H9 (cell line): ENCODE results near the gene ESRRA. TPM values are rescaled to one million over a fixed set of nuclear protein-coding genes. Genes with fewer than 3 reads are reported as not detected.
A peak's percentile ranks its signal among the peaks of the same experiment; 100 is the strongest.

ENCODE experiments used
- DNase-seq: peaks from one replicate; pipeline ENCODE4 v3.0.0-alpha.2; 2017
- H2AFZ ChIP-seq: one replicate; pipeline ENCODE4 v1.6.1; 2013; ENCODE audit warnings: mild to moderate bottlenecking, low read length, control low read depth, moderate library complexity
- H2AK5ac ChIP-seq: 2 replicates; pipeline ENCODE4 v1.6.1; 2013; ENCODE audit warnings: low read length, control low read depth, mixed read lengths; ENCODE audit not compliant: insufficient read length
- H2BK120ac ChIP-seq: one replicate; pipeline ENCODE4 v1.6.1; 2013; ENCODE audit warnings: low read depth, mild to moderate bottlenecking, low read length, control low read depth, inconsistent platforms; ENCODE audit not compliant: poor library complexity, severe bottlenecking
- H2BK12ac ChIP-seq: 2 replicates; pipeline ENCODE4 v1.6.1; 2013; ENCODE audit warnings: low read length, control low read depth, mixed read lengths, low read depth; ENCODE audit not compliant: insufficient read length
- H2BK15ac ChIP-seq: 2 replicates; pipeline ENCODE4 v1.6.1; 2013; ENCODE audit warnings: low read depth, low read length, control low read depth
- H2BK20ac ChIP-seq: one replicate; pipeline ENCODE4 v1.6.1; 2013; ENCODE audit warnings: low read depth, mild to moderate bottlenecking, low read length, control low read depth, inconsistent platforms; ENCODE audit not compliant: poor library complexity, severe bottlenecking
- H2BK5ac ChIP-seq: 2 replicates; pipeline ENCODE4 v1.6.1; 2013; ENCODE audit warnings: low read length, control low read depth, mixed read lengths; ENCODE audit not compliant: insufficient read length
- H3K14ac ChIP-seq: 2 replicates; pipeline ENCODE4 v1.6.1; 2013; ENCODE audit warnings: low read length, control low read depth; ENCODE audit not compliant: insufficient read depth
- H3K18ac ChIP-seq: 2 replicates; pipeline ENCODE4 v1.6.1; 2013; ENCODE audit warnings: low read depth, mild to moderate bottlenecking, mixed read lengths, low read length, control low read depth; ENCODE audit not compliant: insufficient read length
- H3K23ac ChIP-seq: 2 replicates; pipeline ENCODE4 v1.6.1; 2013; ENCODE audit warnings: low read length, control low read depth, mixed read lengths, low read depth; ENCODE audit not compliant: insufficient read length
- H3K23me2 ChIP-seq: 2 replicates; pipeline ENCODE4 v1.6.1; 2013; ENCODE audit warnings: low read depth, mild to moderate bottlenecking, mixed read lengths, low read length, control low read depth; ENCODE audit not compliant: insufficient read length, poor library complexity, severe bottlenecking
- H3K27ac ChIP-seq: 2 replicates; pipeline ENCODE4 v1.5.1; 2013; ENCODE audit warnings: low read length, control low read depth, mixed read lengths, low read depth; ENCODE audit not compliant: insufficient read length
- H3K27me3 ChIP-seq: 2 replicates; pipeline ENCODE4 v1.6.1; 2013; ENCODE audit warnings: low read length, control low read depth, inconsistent platforms; ENCODE audit not compliant: insufficient read depth
- H3K4ac ChIP-seq: 2 replicates; pipeline ENCODE4 v1.6.1; 2013; ENCODE audit warnings: low read depth, mild to moderate bottlenecking, control low read depth, inconsistent platforms, low read length, moderate library complexity
- H3K4me1 ChIP-seq: 2 replicates; pipeline ENCODE4 v1.6.1; 2013; ENCODE audit warnings: low read length, control low read depth, inconsistent platforms; ENCODE audit not compliant: insufficient read depth
- H3K4me2 ChIP-seq: 2 replicates; pipeline ENCODE4 v1.6.1; 2013; ENCODE audit warnings: low read length, control low read depth, mixed read lengths; ENCODE audit not compliant: insufficient read length, insufficient read depth
- H3K56ac ChIP-seq: 2 replicates; pipeline ENCODE4 v1.6.1; 2013; ENCODE audit warnings: low read depth, mild to moderate bottlenecking, mixed read lengths, low read length, control low read depth; ENCODE audit not compliant: insufficient read length
- H3K79me1 ChIP-seq: 2 replicates; pipeline ENCODE4 v1.6.1; 2013; ENCODE audit warnings: low read depth, mild to moderate bottlenecking, moderate library complexity, low read length, control low read depth, inconsistent platforms; ENCODE audit not compliant: insufficient read depth, poor library complexity, severe bottlenecking
- H3K79me2 ChIP-seq: 2 replicates; pipeline ENCODE4 v1.6.1; 2013; ENCODE audit warnings: low read length, control low read depth, inconsistent platforms; ENCODE audit not compliant: insufficient read depth
- H3K9ac ChIP-seq: 2 replicates; pipeline ENCODE4 v1.6.1; 2013; ENCODE audit warnings: low read length, control low read depth, mixed read lengths; ENCODE audit not compliant: insufficient read length; ENCODE audit errors: extremely low read depth
- H3K9me3 ChIP-seq: one replicate; pipeline ENCODE4 v1.6.1; 2013; ENCODE audit warnings: low read depth, low read length, inconsistent platforms; ENCODE audit not compliant: control insufficient read depth
- H3T11ph ChIP-seq: one replicate; pipeline ENCODE4 v1.6.1; 2013; ENCODE audit warnings: mild to moderate bottlenecking, low read length, control low read depth, inconsistent platforms
- H4K20me1 ChIP-seq: one replicate; pipeline ENCODE4 v1.6.1; 2013; ENCODE audit not compliant: control insufficient read depth, insufficient read length, insufficient read depth
- H4K5ac ChIP-seq: 2 replicates; pipeline ENCODE4 v1.6.1; 2013; ENCODE audit warnings: low read depth, mild to moderate bottlenecking, mixed read lengths, low read length, control low read depth; ENCODE audit not compliant: insufficient read length
- H4K8ac ChIP-seq: replicated peaks from 2 replicates; pipeline ENCODE4 v1.6.1; 2013; ENCODE audit warnings: low read length, control low read depth, mixed read lengths, low read depth; ENCODE audit not compliant: insufficient read length
- H4K91ac ChIP-seq: 2 replicates; pipeline ENCODE4 v1.6.1; 2013; ENCODE audit warnings: low read depth, mild to moderate bottlenecking, moderate library complexity, mixed read lengths, low read length, control low read depth; ENCODE audit not compliant: insufficient read length
- H3K27ac Mint-ChIP-seq, 3 experiments: 2 replicates in 2 of 3; 3 replicates in 1 of 3; pipeline ENCODE4 v1.8.0; 2020 to 2021; ENCODE audit warnings: mixed read lengths in 3 of 3, mild to moderate bottlenecking in 1 of 3, moderate library complexity in 1 of 3
- H3K27me3 Mint-ChIP-seq: 2 replicates; pipeline ENCODE4 v1.8.0; 2021; ENCODE audit warnings: low read depth, mild to moderate bottlenecking, moderate library complexity, mixed read lengths
- H3K36me3 Mint-ChIP-seq, 3 experiments: 2 replicates in 2 of 3; 3 replicates in 1 of 3; pipeline ENCODE4 v1.8.0; 2020 to 2021; ENCODE audit warnings: low read depth in 3 of 3, mixed read lengths in 3 of 3; ENCODE audit not compliant: insufficient read depth in 1 of 3
- H3K4me1 Mint-ChIP-seq, 2 experiments: 2 replicates each; pipeline ENCODE4 v1.8.0; 2020; ENCODE audit warnings: mixed read lengths in 2 of 2
- H3K4me3 Mint-ChIP-seq, 2 experiments: 2 replicates in 1 of 2; 3 replicates in 1 of 2; pipeline ENCODE4 v1.8.0; 2020 to 2021; ENCODE audit warnings: mild to moderate bottlenecking in 2 of 2, mixed read lengths in 2 of 2, moderate library complexity in 1 of 2
- H3K9me3 Mint-ChIP-seq, 2 experiments: 2 replicates in 1 of 2; 3 replicates in 1 of 2; pipeline ENCODE4 v1.8.0; 2020; ENCODE audit warnings: mild to moderate bottlenecking in 2 of 2, mixed read lengths in 2 of 2, moderate library complexity in 1 of 2
- WGBS: extraction: QIAGEN DNeasy Blood & Tissue Kit; methylation state at CpG from one replicate; pipeline ENCODE4 v1.1.7; 2013; ENCODE audit warnings: missing lambda C conversion rate, low lambda C conversion rate, mixed read lengths; ENCODE audit not compliant: insufficient read length; ENCODE audit errors: extremely low coverage; 5-methylcytosine and 5-hydroxymethylcytosine counted together
- total RNA-seq: library from RNA; stranded (reverse); gene quantifications from 2 replicates; pipeline ENCODE4 v1.2.1, GENCODE V29; 2021
- TF ChIP-seq, protein P1 (sequence below): fragments of 200-600 bp; sonication (generic); conservative IDR thresholded peaks from 3 replicates; pipeline ENCODE4 v1.8.0; 2021; ENCODE audit warnings: antibody characterized with exemption, mild to moderate bottlenecking

The ESRRA gene
- total RNA-seq, 1 experiment from 2014 or later = 42.3 TPM

DNA sequence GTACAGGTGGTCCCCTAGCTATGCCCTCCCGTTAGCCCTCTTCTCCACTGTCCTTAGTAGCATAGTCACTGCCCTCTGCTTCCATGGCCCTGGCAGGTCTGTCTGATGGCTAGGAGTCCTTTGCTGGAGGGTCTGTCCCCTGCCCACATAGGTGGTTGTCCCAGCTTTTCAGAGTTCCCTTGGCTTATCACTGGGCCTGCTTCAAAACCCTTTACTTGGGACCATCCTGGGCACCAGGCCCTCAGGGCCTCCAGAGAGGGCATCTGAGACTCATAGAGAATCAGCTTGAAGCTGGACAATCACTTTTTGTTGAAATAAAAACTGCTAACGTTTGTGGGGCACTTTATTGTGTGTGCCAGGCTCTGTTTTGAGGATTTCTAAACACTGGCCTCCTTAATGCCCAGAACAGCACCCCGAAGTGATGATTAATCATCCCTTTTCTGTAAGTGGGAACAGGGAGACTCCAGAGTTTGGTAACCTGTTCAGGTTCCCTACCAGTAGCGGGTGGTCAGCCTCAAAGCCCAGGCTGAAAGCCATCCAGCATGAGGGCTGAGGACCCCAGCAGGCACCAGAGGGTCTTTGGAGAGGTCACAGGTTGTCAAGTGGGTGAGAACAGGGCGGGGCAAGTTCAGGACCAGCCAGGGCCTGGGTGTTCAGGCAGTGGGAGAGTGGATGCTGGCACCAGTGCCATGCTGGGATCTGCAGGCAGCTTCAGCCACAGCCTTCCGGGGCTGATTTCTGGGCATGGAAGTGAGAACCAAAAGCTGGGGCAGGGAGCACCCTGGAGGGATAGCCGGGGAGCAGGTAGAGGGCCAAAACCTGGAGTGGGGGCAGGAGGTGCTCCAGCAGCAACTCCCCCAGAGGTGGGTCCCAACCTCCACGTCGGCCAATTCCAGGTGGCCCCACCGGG, 14.7 kb upstream of the ESRRA start:
- Mint-ChIP-seq H3K4me3 (peak overlapping the region; percentile 36 to 78), H3K36me3 (peaks cover 0 to 2% (median 0%) of the 10 kb centered on the region in 3 experiments; a peak in 3 of 7 replicates), H3K9me3 (no peaks in the 10 kb centered on the region; a peak in 2 of 5 replicates), H3K27ac (no peak overlapping the region), H3K27me3 (peaks cover 68% of the 10 kb centered on the region), H3K4me1 (peaks cover 12 to 13% of the 10 kb centered on the region in 2 experiments)
- H3K4me1 ChIP-seq = no peaks in the 10 kb centered on the region
- no peak overlapping the region for H4K5ac ChIP-seq
- H4K20me1 ChIP-seq = no peaks in the 10 kb centered on the region
- peaks cover 50% of the 10 kb centered on the region for H3K27me3 ChIP-seq
- H3K79me1 ChIP-seq = no peaks in the 10 kb centered on the region
- TF ChIP-seq, protein P1, sequence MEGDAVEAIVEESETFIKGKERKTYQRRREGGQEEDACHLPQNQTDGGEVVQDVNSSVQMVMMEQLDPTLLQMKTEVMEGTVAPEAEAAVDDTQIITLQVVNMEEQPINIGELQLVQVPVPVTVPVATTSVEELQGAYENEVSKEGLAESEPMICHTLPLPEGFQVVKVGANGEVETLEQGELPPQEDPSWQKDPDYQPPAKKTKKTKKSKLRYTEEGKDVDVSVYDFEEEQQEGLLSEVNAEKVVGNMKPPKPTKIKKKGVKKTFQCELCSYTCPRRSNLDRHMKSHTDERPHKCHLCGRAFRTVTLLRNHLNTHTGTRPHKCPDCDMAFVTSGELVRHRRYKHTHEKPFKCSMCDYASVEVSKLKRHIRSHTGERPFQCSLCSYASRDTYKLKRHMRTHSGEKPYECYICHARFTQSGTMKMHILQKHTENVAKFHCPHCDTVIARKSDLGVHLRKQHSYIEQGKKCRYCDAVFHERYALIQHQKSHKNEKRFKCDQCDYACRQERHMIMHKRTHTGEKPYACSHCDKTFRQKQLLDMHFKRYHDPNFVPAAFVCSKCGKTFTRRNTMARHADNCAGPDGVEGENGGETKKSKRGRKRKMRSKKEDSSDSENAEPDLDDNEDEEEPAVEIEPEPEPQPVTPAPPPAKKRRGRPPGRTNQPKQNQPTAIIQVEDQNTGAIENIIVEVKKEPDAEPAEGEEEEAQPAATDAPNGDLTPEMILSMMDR = no peak
- H3K23me2 ChIP-seq = peaks cover 6% of the 10 kb centered on the region
- H2BK20ac ChIP-seq = no peak overlapping the region
- no peak overlapping the region for H4K91ac ChIP-seq
- no peak overlapping the region for H3K14ac ChIP-seq
- no peak overlapping the region for H3K27ac ChIP-seq
- no peak overlapping the region for H3T11ph ChIP-seq
- peak overlapping the region; percentile 58 for H3K4me2 ChIP-seq
- H3K79me2 ChIP-seq = no peaks in the 10 kb centered on the region
- no peak overlapping the region for H2AK5ac ChIP-seq
- no peak overlapping the region for H2BK15ac ChIP-seq
- H2BK12ac ChIP-seq = no peak overlapping the region
- no peaks in the 10 kb centered on the region for H3K9me3 ChIP-seq
- no peak overlapping the region for H3K23ac ChIP-seq
- H3K9ac ChIP-seq = no peak overlapping the region
- no peak overlapping the region for H3K18ac ChIP-seq
- no peak overlapping the region for H2BK5ac ChIP-seq
- no peak overlapping the region for H3K56ac ChIP-seq
- no peak for DNase-seq
- no peak overlapping the region for H3K4ac ChIP-seq
- no peak overlapping the region for H2AFZ ChIP-seq
- H2BK120ac ChIP-seq = no peak overlapping the region
- WGBS = no CpG with 5 or more reads among the region's 10 CpGs
- H4K8ac ChIP-seq = no peak overlapping the region
